Uterus (tissue), 2 donors: ENCODE results near the gene OR8B4.

ENCODE experiments used
- POLR2A ChIP-seq, 2 donors: fragments of 450-650 bp; IDR thresholded peaks; one replicate each; pipeline ENCODE4 v1.6.1; 2016; ENCODE audit warnings: antibody characterized with exemption in 2 of 2, mild to moderate bottlenecking in 1 of 2, moderate library complexity in 1 of 2
- TF ChIP-seq, protein P1 (sequence below), 4 experiments: fragments of 200-600 bp in 2 of 4; fragments of 450-650 bp in 2 of 4; sonication (generic) in 2 of 4; IDR thresholded peaks; one replicate each; pipeline ENCODE4 v1.5.1; 2016 to 2019; ENCODE audit warnings: antibody characterized with exemption in 4 of 4, mild to moderate bottlenecking in 2 of 4, moderate library complexity in 1 of 4

DNA sequence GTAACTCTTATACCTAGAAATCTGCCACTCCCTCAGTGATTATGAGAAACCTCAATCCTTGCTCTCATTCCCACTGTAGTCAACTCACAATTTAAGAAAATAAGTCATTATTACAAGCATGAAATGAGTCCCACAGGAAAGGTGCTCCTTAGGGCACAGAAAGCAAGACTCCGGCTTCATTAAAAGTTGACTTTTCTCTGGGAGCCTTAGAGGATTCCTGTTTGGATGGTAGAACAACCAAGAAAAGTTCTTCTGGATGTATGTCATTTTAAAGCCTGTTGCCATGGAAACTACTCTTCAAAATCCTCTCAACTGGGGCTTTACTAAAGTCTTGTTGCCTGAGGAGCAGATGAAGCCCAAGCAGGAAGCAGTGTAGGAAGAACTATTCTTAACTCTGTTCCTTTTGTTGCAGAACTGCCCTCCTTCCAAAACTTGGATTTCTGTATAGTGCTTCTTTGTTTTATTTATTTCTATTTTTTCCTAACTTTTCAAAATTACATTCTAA is 21.0 kb upstream of the OR8B4 start, which contains the start of gene OR8B8:
- TF ChIP-seq, protein P1, sequence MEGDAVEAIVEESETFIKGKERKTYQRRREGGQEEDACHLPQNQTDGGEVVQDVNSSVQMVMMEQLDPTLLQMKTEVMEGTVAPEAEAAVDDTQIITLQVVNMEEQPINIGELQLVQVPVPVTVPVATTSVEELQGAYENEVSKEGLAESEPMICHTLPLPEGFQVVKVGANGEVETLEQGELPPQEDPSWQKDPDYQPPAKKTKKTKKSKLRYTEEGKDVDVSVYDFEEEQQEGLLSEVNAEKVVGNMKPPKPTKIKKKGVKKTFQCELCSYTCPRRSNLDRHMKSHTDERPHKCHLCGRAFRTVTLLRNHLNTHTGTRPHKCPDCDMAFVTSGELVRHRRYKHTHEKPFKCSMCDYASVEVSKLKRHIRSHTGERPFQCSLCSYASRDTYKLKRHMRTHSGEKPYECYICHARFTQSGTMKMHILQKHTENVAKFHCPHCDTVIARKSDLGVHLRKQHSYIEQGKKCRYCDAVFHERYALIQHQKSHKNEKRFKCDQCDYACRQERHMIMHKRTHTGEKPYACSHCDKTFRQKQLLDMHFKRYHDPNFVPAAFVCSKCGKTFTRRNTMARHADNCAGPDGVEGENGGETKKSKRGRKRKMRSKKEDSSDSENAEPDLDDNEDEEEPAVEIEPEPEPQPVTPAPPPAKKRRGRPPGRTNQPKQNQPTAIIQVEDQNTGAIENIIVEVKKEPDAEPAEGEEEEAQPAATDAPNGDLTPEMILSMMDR (IDR thresholded peaks at IDR 0.05), result no peak
- TF ChIP-seq POLR2A (IDR thresholded peaks at IDR 0.05), result no peak
